Neural progenitor cell (in vitro differentiated cells): ENCODE results near the gene EHMT1. TPM values are rescaled to one million over a fixed set of nuclear protein-coding genes. Genes with fewer than 3 reads are reported as not detected.

Source experiments
- DNase-seq: peaks from one replicate; pipeline ENCODE4 v3.0.0-alpha.2; 2016; ENCODE audit warnings: low spot score
- H2AFZ ChIP-seq: fragments of 200-600 bp; sonication (generic); replicated peaks from 2 replicates; pipeline ENCODE4 v1.6.1; 2016; ENCODE audit warnings: antibody characterized with exemption
- H3F3A ChIP-seq: fragments of 200-600 bp; sonication (generic); 2 replicates; pipeline ENCODE4 v1.6.1; 2016; ENCODE audit warnings: antibody characterized with exemption, low read depth
- H3K27ac ChIP-seq: fragments of 200-600 bp; sonication (generic); 2 replicates; pipeline ENCODE4 v1.5.1; 2016; ENCODE audit warnings: mild to moderate bottlenecking
- H3K27me3 ChIP-seq: fragments of 200-600 bp; sonication (generic); 2 replicates; pipeline ENCODE4 v1.6.1; 2016; ENCODE audit warnings: mild to moderate bottlenecking, moderate library complexity
- H3K36me3 ChIP-seq: fragments of 200-600 bp; sonication (generic); 2 replicates; pipeline ENCODE4 v1.5.1; 2016
- H3K4me1 ChIP-seq: fragments of 200-600 bp; sonication (generic); 2 replicates; pipeline ENCODE4 v1.6.1; 2016; ENCODE audit warnings: mixed run types
- H3K4me2 ChIP-seq: fragments of 200-600 bp; sonication (generic); 2 replicates; pipeline ENCODE4 v1.6.1; 2016
- H3K4me3 ChIP-seq: fragments of 200-600 bp; sonication (generic); 2 replicates; pipeline ENCODE4 v1.5.1; 2016
- H3K79me2 ChIP-seq: fragments of 200-600 bp; sonication (generic); 2 replicates; pipeline ENCODE4 v1.6.1; 2016; ENCODE audit warnings: low read depth
- H3K9ac ChIP-seq: fragments of 200-600 bp; sonication (generic); 2 replicates; pipeline ENCODE4 v1.6.1; 2016
- H3K9me3 ChIP-seq: fragments of 200-600 bp; sonication (generic); 2 replicates; pipeline ENCODE4 v1.5.1; 2016; ENCODE audit warnings: low read depth
- H4K20me1 ChIP-seq: fragments of 200-600 bp; sonication (generic); 2 replicates; pipeline ENCODE4 v1.6.1; 2016; ENCODE audit warnings: low read depth
- H3K27ac Mint-ChIP-seq: 3 replicates; pipeline ENCODE4 v1.8.0; 2021; ENCODE audit warnings: mixed read lengths
- H3K27me3 Mint-ChIP-seq: 2 replicates; pipeline ENCODE4 v1.8.0; 2022; ENCODE audit warnings: low read depth, mild to moderate bottlenecking, inconsistent platforms, moderate library complexity, mixed read lengths; ENCODE audit not compliant: insufficient read depth
- H3K36me3 Mint-ChIP-seq: 3 replicates; pipeline ENCODE4 v1.8.0; 2021; ENCODE audit warnings: mixed read lengths
- H3K4me1 Mint-ChIP-seq: 3 replicates; pipeline ENCODE4 v1.8.0; 2021; ENCODE audit warnings: mixed read lengths
- H3K4me3 Mint-ChIP-seq: 3 replicates; pipeline ENCODE4 v1.8.0; 2021; ENCODE audit warnings: mild to moderate bottlenecking, moderate library complexity, mixed read lengths
- H3K9me3 Mint-ChIP-seq: 3 replicates; pipeline ENCODE4 v1.8.0; 2020; ENCODE audit warnings: mixed read lengths
- EZH2 ChIP-seq: fragments of 200-600 bp; sonication (generic); IDR thresholded peaks from 2 replicates; pipeline ENCODE4 v1.6.1; 2017; ENCODE audit warnings: antibody characterized with exemption, mild to moderate bottlenecking, moderate library complexity
- EZH2phosphoT487 ChIP-seq: fragments of 200-600 bp; sonication (generic); IDR thresholded peaks from 2 replicates; pipeline ENCODE4 v1.6.1; 2017; ENCODE audit warnings: antibody characterized with exemption
- total RNA-seq: library from RNA; depleted of rRNA; stranded (reverse); fragments of >200 nt; gene quantifications from 2 replicates; pipeline ENCODE4 v1.2.3, GENCODE V29; 2015; ENCODE audit warnings: low replicate concordance
- TF ChIP-seq, protein P1 (sequence below): fragments of 200-600 bp; sonication (generic); IDR thresholded peaks from 2 replicates; pipeline ENCODE4 v1.5.1; 2017; ENCODE audit warnings: antibody characterized with exemption, mild to moderate bottlenecking

The EHMT1 gene
- total RNA-seq, 1 donor from 2014 or later = 47.8 TPM

- H3K79me2 ChIP-seq = peaks cover 100% of the 10 kb centered on the region
- no peak overlapping the region for H3K4me3 ChIP-seq
- no peak overlapping the region for H3K9ac ChIP-seq
- peaks cover 41% of the 10 kb centered on the region for H3K36me3 Mint-ChIP-seq
- H3K9me3 Mint-ChIP-seq = no peaks in the 10 kb centered on the region
- H4K20me1 ChIP-seq = peaks cover 89% of the 10 kb centered on the region
- peaks cover 2% of the 10 kb centered on the region for H3K27me3 Mint-ChIP-seq
- H3F3A ChIP-seq = no peaks in the 10 kb centered on the region
- no peaks in the 10 kb centered on the region for H3K27me3 ChIP-seq
- H3K9me3 ChIP-seq = no peaks in the 10 kb centered on the region
- no peaks in the 10 kb centered on the region for H3K36me3 ChIP-seq
- H3K4me1 ChIP-seq = no peaks in the 10 kb centered on the region
- H3K4me3 Mint-ChIP-seq = no peak overlapping the region
- no peak for TF ChIP-seq EZH2
- TF ChIP-seq, protein P1, sequence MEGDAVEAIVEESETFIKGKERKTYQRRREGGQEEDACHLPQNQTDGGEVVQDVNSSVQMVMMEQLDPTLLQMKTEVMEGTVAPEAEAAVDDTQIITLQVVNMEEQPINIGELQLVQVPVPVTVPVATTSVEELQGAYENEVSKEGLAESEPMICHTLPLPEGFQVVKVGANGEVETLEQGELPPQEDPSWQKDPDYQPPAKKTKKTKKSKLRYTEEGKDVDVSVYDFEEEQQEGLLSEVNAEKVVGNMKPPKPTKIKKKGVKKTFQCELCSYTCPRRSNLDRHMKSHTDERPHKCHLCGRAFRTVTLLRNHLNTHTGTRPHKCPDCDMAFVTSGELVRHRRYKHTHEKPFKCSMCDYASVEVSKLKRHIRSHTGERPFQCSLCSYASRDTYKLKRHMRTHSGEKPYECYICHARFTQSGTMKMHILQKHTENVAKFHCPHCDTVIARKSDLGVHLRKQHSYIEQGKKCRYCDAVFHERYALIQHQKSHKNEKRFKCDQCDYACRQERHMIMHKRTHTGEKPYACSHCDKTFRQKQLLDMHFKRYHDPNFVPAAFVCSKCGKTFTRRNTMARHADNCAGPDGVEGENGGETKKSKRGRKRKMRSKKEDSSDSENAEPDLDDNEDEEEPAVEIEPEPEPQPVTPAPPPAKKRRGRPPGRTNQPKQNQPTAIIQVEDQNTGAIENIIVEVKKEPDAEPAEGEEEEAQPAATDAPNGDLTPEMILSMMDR = no peak
- no peak for TF ChIP-seq EZH2phosphoT487
- DNase-seq = no peak
- H2AFZ ChIP-seq = no peak overlapping the region
- no peak overlapping the region for H3K4me2 ChIP-seq
- H3K27ac ChIP-seq = no peak overlapping the region
- H3K4me1 Mint-ChIP-seq = no peaks in the 10 kb centered on the region
- no peak overlapping the region for H3K27ac Mint-ChIP-seq
Observed at GRCh38 chr9:137650259-137650658, 31.5 kb downstream of the EHMT1 start.

DNA sequence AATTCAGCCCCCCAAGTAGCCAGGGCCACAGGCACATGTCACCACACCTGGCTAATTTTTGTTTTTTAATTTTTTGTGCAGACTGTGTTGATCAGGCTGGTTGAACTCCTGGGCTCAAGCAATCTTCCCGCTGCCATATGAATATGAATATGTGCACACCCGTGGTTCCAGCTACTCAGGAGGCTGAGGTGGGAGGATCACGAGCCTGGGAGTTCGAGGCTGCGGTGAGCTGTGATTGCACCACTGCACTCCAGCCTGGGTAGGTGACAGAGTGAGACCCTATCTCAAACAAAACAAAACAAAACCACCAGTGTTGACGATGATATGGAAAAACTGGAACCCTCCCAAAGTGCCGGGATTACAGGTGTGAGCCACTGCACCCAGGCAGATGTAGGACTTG, 32.0 kb downstream of the EHMT1 start:
- no peak overlapping the region for H3K9ac ChIP-seq
- Mint-ChIP-seq H3K36me3 (peaks cover 43% of the 10 kb centered on the region), H3K27ac (no peak overlapping the region), H3K9me3 (no peaks in the 10 kb centered on the region), H3K4me3 (no peak overlapping the region), H3K27me3 (peaks cover 2% of the 10 kb centered on the region), H3K4me1 (no peaks in the 10 kb centered on the region)
- peaks cover 100% of the 10 kb centered on the region for H3K79me2 ChIP-seq
- H3K4me1 ChIP-seq = no peaks in the 10 kb centered on the region
- H3K36me3 ChIP-seq = no peaks in the 10 kb centered on the region
- H3K4me3 ChIP-seq = no peak overlapping the region
- H3F3A ChIP-seq = no peaks in the 10 kb centered on the region
- no peak overlapping the region for H3K27ac ChIP-seq
- H3K27me3 ChIP-seq = no peaks in the 10 kb centered on the region
- H3K9me3 ChIP-seq = no peaks in the 10 kb centered on the region
- DNase-seq = no peak
- no peak overlapping the region for H3K4me2 ChIP-seq
- no peak overlapping the region for H2AFZ ChIP-seq
- peaks cover 89% of the 10 kb centered on the region for H4K20me1 ChIP-seq
- TF ChIP-seq EZH2 = no peak
- TF ChIP-seq, protein P1 = no peak
- TF ChIP-seq EZH2phosphoT487 = no peak

GRCh38 chr9:137656416-137656815, 37.6 kb downstream of the EHMT1 start:
- TF ChIP-seq, protein P1 = no peak
- TF ChIP-seq EZH2 (no peak), EZH2phosphoT487 (no peak)
- H3K27me3 Mint-ChIP-seq = peaks cover 2% of the 10 kb centered on the region
- Histone ChIP-seq H3K27ac (no peak overlapping the region), H3K9me3 (no peaks in the 10 kb centered on the region), H3K79me2 (peaks cover 100% of the 10 kb centered on the region), H3K4me3 (no peak overlapping the region), H3K36me3 (no peaks in the 10 kb centered on the region), H3K4me2 (no peak overlapping the region), H3F3A (no peaks in the 10 kb centered on the region), H2AFZ (no peak overlapping the region), H3K27me3 (no peaks in the 10 kb centered on the region), H3K4me1 (no peaks in the 10 kb centered on the region), H3K9ac (no peak overlapping the region), H4K20me1 (peaks cover 84% of the 10 kb centered on the region)
- no peak for DNase-seq
- H3K9me3 Mint-ChIP-seq = no peaks in the 10 kb centered on the region
- H3K27ac Mint-ChIP-seq = no peak overlapping the region
- H3K4me1 Mint-ChIP-seq = peaks cover 3% of the 10 kb centered on the region
- H3K36me3 Mint-ChIP-seq = peaks cover 34% of the 10 kb centered on the region
- no peak overlapping the region for H3K4me3 Mint-ChIP-seq

- no peaks in the 10 kb centered on the region for H3F3A ChIP-seq
- no peaks in the 10 kb centered on the region for H3K4me1 ChIP-seq
- H3K27ac ChIP-seq = no peak overlapping the region
- peaks cover 78% of the 10 kb centered on the region for H4K20me1 ChIP-seq
- H3K4me2 ChIP-seq = no peak overlapping the region
- H3K9me3 ChIP-seq = no peaks in the 10 kb centered on the region
- H3K27me3 ChIP-seq = no peaks in the 10 kb centered on the region
- H3K36me3 ChIP-seq = no peaks in the 10 kb centered on the region
- Mint-ChIP-seq H3K36me3 (peaks cover 29% of the 10 kb centered on the region), H3K9me3 (no peaks in the 10 kb centered on the region), H3K27ac (no peak overlapping the region), H3K4me1 (peaks cover 3% of the 10 kb centered on the region), H3K27me3 (peaks cover 2% of the 10 kb centered on the region), H3K4me3 (no peak overlapping the region)
- H3K79me2 ChIP-seq = peaks cover 100% of the 10 kb centered on the region
- TF ChIP-seq EZH2 = no peak
- no peak for TF ChIP-seq EZH2phosphoT487
- TF ChIP-seq, protein P1 = no peak
- no peak for DNase-seq
- no peak overlapping the region for H2AFZ ChIP-seq
- no peak overlapping the region for H3K9ac ChIP-seq
- no peak overlapping the region for H3K4me3 ChIP-seq
Observed at GRCh38 chr9:137657606-137658005, 38.8 kb downstream of the EHMT1 start.
